Suprapubic skin (tissue), 4 donors: ENCODE data around the gene CLSTN2. TPM values are rescaled to one million over a fixed set of nuclear protein-coding genes. Genes with fewer than 3 reads are reported as not detected.

ENCODE experiments used
- DNase-seq, 2 donors: peaks; one replicate each; pipeline ENCODE4 v3.0.0-alpha.2; 2019; ENCODE audit warnings: low spot score in 2 of 2
- H3K27ac ChIP-seq: fragments of 200-600 bp; sonication (generic); one replicate; pipeline ENCODE4 v1.5.1; 2019
- H3K27me3 ChIP-seq: fragments of 200-600 bp; sonication (generic); one replicate; pipeline ENCODE4 v1.5.1; 2019
- H3K36me3 ChIP-seq: fragments of 200-600 bp; sonication (generic); one replicate; pipeline ENCODE4 v1.5.1; 2019
- H3K4me1 ChIP-seq: fragments of 200-600 bp; sonication (generic); one replicate; pipeline ENCODE4 v1.5.1; 2019
- H3K4me3 ChIP-seq: fragments of 200-600 bp; sonication (generic); one replicate; pipeline ENCODE4 v1.5.1; 2019; ENCODE audit warnings: mild to moderate bottlenecking
- H3K9me3 ChIP-seq: fragments of 200-600 bp; sonication (generic); one replicate; pipeline ENCODE4 v1.5.1; 2019
- EP300 ChIP-seq: sonication (generic); formaldehyde crosslinking; IDR thresholded peaks from one replicate; pipeline ENCODE4 v1.6.1; 2017; ENCODE audit warnings: antibody characterized with exemption
- POLR2A ChIP-seq, 2 donors: fragments of 450-650 bp; IDR thresholded peaks; one replicate each; pipeline ENCODE4 v1.6.1; 2017; ENCODE audit warnings: antibody characterized with exemption in 2 of 2, mild to moderate bottlenecking in 2 of 2, moderate library complexity in 2 of 2
- POLR2AphosphoS5 ChIP-seq, 3 donors: sonication (generic); formaldehyde crosslinking; IDR thresholded peaks; one replicate each; pipeline ENCODE4 v1.6.1; 2017; ENCODE audit warnings: antibody characterized with exemption in 3 of 3
- WGBS: methylation state at CpG from one replicate; pipeline ENCODE4 v1.1.5; 2018; 5-methylcytosine and 5-hydroxymethylcytosine counted together
- total RNA-seq, 4 donors: library from RNA; depleted of rRNA; stranded (reverse); fragments of >200 nt; gene quantifications; one replicate each; pipeline ENCODE4 v1.1.0, GENCODE V29; 2016
- TF ChIP-seq, protein P1 (sequence below), 2 donors: fragments of 200-600 bp in 1 of 2; fragments of 450-650 bp in 1 of 2; sonication (generic) in 1 of 2; IDR thresholded peaks; one replicate each; pipeline ENCODE4 v1.5.1; 2016 to 2019; ENCODE audit warnings: antibody characterized with exemption in 2 of 2, mild to moderate bottlenecking in 1 of 2, moderate library complexity in 1 of 2

CLSTN2 gene
- total RNA-seq, 4 donors from 2014 or later: 4.3 to 14.1 (median 7.4) TPM

DNA sequence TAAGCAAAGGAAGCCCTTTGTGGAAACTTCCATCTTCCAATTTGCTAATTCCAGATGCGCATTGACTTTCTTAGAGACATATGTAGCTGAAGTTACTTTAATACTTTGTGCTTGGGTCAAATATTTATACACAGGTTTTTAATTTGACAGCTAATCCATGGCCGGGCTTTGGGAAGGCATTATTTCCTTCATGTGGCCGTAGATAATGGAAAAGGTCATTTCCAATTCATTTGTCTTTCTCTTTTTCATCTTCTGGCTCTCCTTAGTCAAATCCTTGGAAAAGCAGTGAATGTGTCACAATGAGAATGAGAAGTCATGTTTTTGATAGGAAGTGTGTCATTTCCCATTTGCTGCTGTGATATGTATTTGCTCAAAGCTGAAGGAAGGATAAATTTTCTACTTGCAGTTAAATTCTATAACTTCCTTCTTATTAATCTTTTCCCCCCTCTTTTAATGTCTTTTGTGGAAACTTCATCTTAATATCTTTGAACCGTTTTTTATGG lies 323.3 kb downstream of the CLSTN2 start:
- Histone ChIP-seq H3K4me1 (no peaks in the 10 kb centered on the region), H3K36me3 (no peaks in the 10 kb centered on the region), H3K27ac (no peak overlapping the region), H3K4me3 (no peak overlapping the region), H3K27me3 (no peaks in the 10 kb centered on the region), H3K9me3 (no peaks in the 10 kb centered on the region)
- no peak for DNase-seq
- TF ChIP-seq EP300 (no peak), POLR2A (IDR thresholded peaks at IDR 0.05) (no peak), POLR2AphosphoS5 (IDR thresholded peaks at IDR 0.05) (no peak)
- TF ChIP-seq, protein P1, sequence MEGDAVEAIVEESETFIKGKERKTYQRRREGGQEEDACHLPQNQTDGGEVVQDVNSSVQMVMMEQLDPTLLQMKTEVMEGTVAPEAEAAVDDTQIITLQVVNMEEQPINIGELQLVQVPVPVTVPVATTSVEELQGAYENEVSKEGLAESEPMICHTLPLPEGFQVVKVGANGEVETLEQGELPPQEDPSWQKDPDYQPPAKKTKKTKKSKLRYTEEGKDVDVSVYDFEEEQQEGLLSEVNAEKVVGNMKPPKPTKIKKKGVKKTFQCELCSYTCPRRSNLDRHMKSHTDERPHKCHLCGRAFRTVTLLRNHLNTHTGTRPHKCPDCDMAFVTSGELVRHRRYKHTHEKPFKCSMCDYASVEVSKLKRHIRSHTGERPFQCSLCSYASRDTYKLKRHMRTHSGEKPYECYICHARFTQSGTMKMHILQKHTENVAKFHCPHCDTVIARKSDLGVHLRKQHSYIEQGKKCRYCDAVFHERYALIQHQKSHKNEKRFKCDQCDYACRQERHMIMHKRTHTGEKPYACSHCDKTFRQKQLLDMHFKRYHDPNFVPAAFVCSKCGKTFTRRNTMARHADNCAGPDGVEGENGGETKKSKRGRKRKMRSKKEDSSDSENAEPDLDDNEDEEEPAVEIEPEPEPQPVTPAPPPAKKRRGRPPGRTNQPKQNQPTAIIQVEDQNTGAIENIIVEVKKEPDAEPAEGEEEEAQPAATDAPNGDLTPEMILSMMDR (IDR thresholded peaks at IDR 0.05): no peak
- 76% methylated on average over 4 of the region's 4 CpGs for WGBS

DNA sequence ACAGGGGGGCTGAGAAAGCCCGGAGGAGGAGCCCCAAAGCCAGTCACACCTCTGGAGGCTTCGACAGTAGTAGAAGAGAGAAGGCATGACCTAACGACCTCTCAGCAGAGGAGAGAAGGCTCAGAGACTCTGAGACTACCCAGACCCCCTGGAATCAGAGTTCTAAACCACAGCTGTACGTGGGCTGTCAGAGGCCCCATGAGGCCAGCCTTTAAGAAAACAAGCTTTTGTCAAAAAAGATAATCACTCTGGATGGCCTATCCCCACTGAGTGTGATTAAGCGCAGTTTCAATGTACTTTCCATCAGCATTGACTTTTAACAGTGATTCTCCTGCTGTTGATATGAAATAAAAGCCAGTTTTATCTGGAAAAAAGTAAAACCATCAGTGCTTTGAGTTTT lies 330.3 kb downstream of the CLSTN2 start:
- WGBS: 77% methylated on average over 5 of the region's 5 CpGs
- H3K36me3 ChIP-seq: no peaks in the 10 kb centered on the region
- DNase-seq: no peak
- no peaks in the 10 kb centered on the region for H3K9me3 ChIP-seq
- no peaks in the 10 kb centered on the region for H3K27me3 ChIP-seq
- TF ChIP-seq POLR2AphosphoS5 (IDR thresholded peaks at IDR 0.05): no peak
- TF ChIP-seq, protein P1 (IDR thresholded peaks at IDR 0.05): no peak
- TF ChIP-seq POLR2A (IDR thresholded peaks at IDR 0.05): no peak
- no peak for TF ChIP-seq EP300
- no peaks in the 10 kb centered on the region for H3K4me1 ChIP-seq
- no peak overlapping the region for H3K27ac ChIP-seq
- H3K4me3 ChIP-seq: no peak overlapping the region

DNA sequence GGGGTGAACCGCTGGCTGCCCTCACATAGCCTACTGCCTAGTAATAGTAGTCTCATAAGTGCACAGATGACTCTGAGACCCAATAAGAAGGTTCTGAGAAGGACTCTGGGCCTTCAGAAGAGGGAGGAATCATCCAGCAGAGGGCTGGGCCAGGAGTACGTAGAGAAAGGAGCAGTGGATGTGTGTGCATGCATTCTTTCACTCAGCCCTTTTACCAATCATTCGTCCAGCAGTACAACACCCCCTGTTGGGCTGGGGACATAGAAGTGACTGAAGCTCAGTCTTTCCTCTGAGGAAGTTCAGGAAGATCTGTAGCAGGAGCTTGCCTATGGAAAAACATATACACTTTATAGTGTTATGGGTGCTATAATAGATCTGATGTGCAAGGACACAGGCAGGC lies 333.1 kb downstream of the CLSTN2 start:
- H3K9me3 ChIP-seq: no peaks in the 10 kb centered on the region
- no peak overlapping the region for H3K4me3 ChIP-seq
- no peaks in the 10 kb centered on the region for H3K27me3 ChIP-seq
- no peaks in the 10 kb centered on the region for H3K36me3 ChIP-seq
- H3K27ac ChIP-seq: no peak overlapping the region
- 81% methylated on average over 3 of the region's 3 CpGs for WGBS
- no peak for TF ChIP-seq POLR2A (IDR thresholded peaks at IDR 0.05)
- TF ChIP-seq, protein P1 (IDR thresholded peaks at IDR 0.05): no peak
- TF ChIP-seq EP300: no peak
- TF ChIP-seq POLR2AphosphoS5 (IDR thresholded peaks at IDR 0.05): no peak
- no peak for DNase-seq
- no peaks in the 10 kb centered on the region for H3K4me1 ChIP-seq

DNA sequence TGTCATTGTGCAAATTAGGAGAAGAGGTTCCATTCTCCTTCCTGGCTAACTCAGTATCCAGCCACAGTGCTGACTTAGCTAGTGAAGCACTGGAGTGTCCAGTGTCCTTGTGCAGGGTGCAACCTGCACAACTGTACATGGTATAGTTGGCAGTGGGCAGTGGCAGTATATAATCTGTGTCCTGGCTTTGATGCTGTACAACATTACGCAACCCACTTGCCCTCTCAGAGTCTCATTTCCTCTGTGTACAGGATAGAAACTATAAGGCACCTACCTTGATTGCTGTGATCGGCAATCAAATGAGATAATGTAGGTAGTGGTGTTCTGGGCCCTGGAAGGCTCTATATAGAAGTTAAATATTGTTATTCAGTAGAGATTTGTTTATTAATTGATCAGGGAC lies 333.6 kb downstream of the CLSTN2 start:
- no peaks in the 10 kb centered on the region for H3K9me3 ChIP-seq
- TF ChIP-seq, protein P1 (IDR thresholded peaks at IDR 0.05): no peak
- TF ChIP-seq EP300 (no peak), POLR2AphosphoS5 (IDR thresholded peaks at IDR 0.05) (no peak), POLR2A (IDR thresholded peaks at IDR 0.05) (no peak)
- H3K4me3 ChIP-seq: no peak overlapping the region
- H3K36me3 ChIP-seq: no peaks in the 10 kb centered on the region
- DNase-seq: no peak
- WGBS: 95% methylated on average over 2 of the region's 2 CpGs
- H3K4me1 ChIP-seq: no peaks in the 10 kb centered on the region
- H3K27me3 ChIP-seq: no peaks in the 10 kb centered on the region
- H3K27ac ChIP-seq: no peak overlapping the region

DNA sequence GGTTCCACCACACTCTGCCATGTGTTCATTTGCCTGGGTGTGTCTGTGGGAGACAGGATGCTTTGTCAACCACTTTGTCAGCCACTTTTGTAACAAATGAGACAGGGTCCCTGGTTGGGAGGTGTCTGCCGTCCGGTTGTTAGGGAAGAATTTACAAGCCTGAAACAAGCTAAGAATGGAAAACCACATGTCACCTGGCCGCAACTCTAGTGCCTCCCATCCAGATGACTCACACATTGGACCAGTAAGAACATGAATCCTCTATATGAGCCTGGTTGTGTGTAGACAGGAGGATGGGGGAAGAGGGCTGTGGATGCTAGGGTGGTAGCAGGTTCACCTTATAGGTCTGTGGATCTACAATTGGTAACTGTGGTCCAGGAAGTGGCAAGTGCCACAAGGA lies 335.3 kb downstream of the CLSTN2 start:
- WGBS: 56% methylated on average over 3 of the region's 3 CpGs
- no peak overlapping the region for H3K27ac ChIP-seq
- H3K27me3 ChIP-seq: no peaks in the 10 kb centered on the region
- TF ChIP-seq POLR2AphosphoS5 (IDR thresholded peaks at IDR 0.05) (no peak), EP300 (no peak), POLR2A (IDR thresholded peaks at IDR 0.05) (no peak)
- TF ChIP-seq, protein P1 (IDR thresholded peaks at IDR 0.05): no peak
- H3K4me3 ChIP-seq: no peak overlapping the region
- H3K36me3 ChIP-seq: no peaks in the 10 kb centered on the region
- no peaks in the 10 kb centered on the region for H3K4me1 ChIP-seq
- H3K9me3 ChIP-seq: no peaks in the 10 kb centered on the region
- no peak for DNase-seq
